Uterus (tissue), 2 donors: Measurements from ENCODE around the gene CALCA.

Source experiments
- CTCF ChIP-seq, 4 experiments: fragments of 200-600 bp in 2 of 4; fragments of 450-650 bp in 2 of 4; sonication (generic) in 2 of 4; IDR thresholded peaks; one replicate each; pipeline ENCODE4 v1.5.1; 2016 to 2019; ENCODE audit warnings: antibody characterized with exemption in 4 of 4, mild to moderate bottlenecking in 2 of 4, moderate library complexity in 1 of 4
- POLR2A ChIP-seq, 2 donors: fragments of 450-650 bp; IDR thresholded peaks; one replicate each; pipeline ENCODE4 v1.6.1; 2016; ENCODE audit warnings: antibody characterized with exemption in 2 of 2, mild to moderate bottlenecking in 1 of 2, moderate library complexity in 1 of 2

- no peak for TF ChIP-seq CTCF (IDR thresholded peaks at IDR 0.05)
- no peak for TF ChIP-seq POLR2A (IDR thresholded peaks at IDR 0.05)
These were observed 22.6 kb downstream of the CALCA start for GRCh38 chr11:14949437-14950147.
